Spinal cord (tissue), 10 donors: ENCODE results near the gene MEX3A. TPM values are rescaled to one million over a fixed set of nuclear protein-coding genes. Genes with fewer than 3 reads are reported as not detected.
A peak's percentile ranks its signal among the peaks of the same experiment; 100 is the strongest.

Experiments used
- DNase-seq, 6 donors: peaks; one replicate each; pipeline versions ENCODE4 v3.0.0 to v3.0.0-alpha.2; 2013 to 2015; ENCODE audit warnings: low spot score in 6 of 6, low read depth in 4 of 6
- H3K27ac ChIP-seq: one replicate; pipeline ENCODE4 v1.5.1; 2013; ENCODE audit warnings: low read depth, low read length, control low read depth
- H3K27me3 ChIP-seq: one replicate; pipeline ENCODE4 v1.6.1; 2013; ENCODE audit warnings: low read length; ENCODE audit not compliant: control insufficient read depth, insufficient read depth
- H3K36me3 ChIP-seq: one replicate; pipeline ENCODE4 v1.6.1; 2013; ENCODE audit warnings: low read length; ENCODE audit not compliant: control insufficient read depth, insufficient read depth
- H3K4me1 ChIP-seq: one replicate; pipeline ENCODE4 v1.6.1; 2013; ENCODE audit warnings: low read length; ENCODE audit not compliant: control insufficient read depth, insufficient read depth
- H3K4me3 ChIP-seq: one replicate; pipeline ENCODE4 v1.5.1; 2013; ENCODE audit warnings: low read depth, low read length, control low read depth
- H3K9me3 ChIP-seq: one replicate; pipeline ENCODE4 v1.6.1; 2013; ENCODE audit warnings: low read length; ENCODE audit not compliant: control insufficient read depth, insufficient read depth
- WGBS: methylation state at CpG from one replicate; pipeline ENCODE4 v1.1.5; 2013; ENCODE audit warnings: missing lambda C conversion rate; ENCODE audit not compliant: insufficient coverage; 5-methylcytosine and 5-hydroxymethylcytosine counted together
- polyA plus RNA-seq, 2 donors: library from polyadenylated mRNA; unstranded; fragments of 120-200 nt; gene quantifications; one replicate each; pipeline ENCODE4 v1.2.1, GENCODE V29; 2013; ENCODE audit not compliant: insufficient read length in 2 of 2
- total RNA-seq, 2 donors: library from RNA; depleted of rRNA in 1 of 2; stranded (reverse); fragments of 120-200 nt in 1 of 2; fragments of >200 nt in 1 of 2; gene quantifications; one replicate each; pipeline versions ENCODE4 v1.2.3 to v1.2.4, GENCODE V29; 2013 to 2014
- donor health status: healthy.

MEX3A gene
- total and polyA plus RNA-seq, 4 donors = 5.8 to 39.3 (median 23.7) TPM

DNA sequence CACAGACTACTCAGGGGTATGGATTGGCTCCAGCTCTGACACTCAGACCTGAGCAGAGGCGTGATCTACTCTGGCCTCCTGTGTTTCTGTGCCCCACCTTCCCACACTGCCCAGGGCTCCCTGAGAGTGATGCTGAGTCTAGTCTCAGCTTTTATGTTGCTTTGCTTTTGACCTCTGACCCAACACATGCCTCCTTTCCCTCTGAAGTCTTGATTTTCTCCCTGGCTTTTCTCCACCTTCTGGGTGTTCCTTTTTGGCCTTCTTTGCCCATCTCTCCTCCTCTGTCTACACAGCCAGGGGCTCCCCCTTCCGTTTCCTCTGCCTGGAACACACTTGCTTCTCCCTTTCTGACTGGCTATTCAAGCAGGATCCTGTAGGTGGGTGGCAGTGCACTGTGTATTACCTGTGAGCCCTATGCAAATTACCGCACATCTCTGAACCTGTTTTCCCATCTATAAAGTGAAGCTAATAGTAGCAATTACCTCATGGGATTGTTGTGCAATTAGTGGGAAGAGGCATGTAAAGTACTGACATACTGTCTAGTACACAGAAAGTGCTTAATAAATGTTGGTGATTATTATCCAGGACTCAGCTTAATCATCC lies 13.7 kb upstream of the MEX3A start:
- Histone ChIP-seq H3K4me1 (peaks cover 22% of the 10 kb centered on the region), H3K27ac (peak overlapping the region; percentile 30), H3K9me3 (no peaks in the 10 kb centered on the region), H3K27me3 (no peaks in the 10 kb centered on the region), H3K36me3 (peaks cover 40% of the 10 kb centered on the region), H3K4me3 (no peak overlapping the region)
- 92% methylated on average over 1 of the region's 3 CpGs for WGBS
- DNase-seq = no peak

DNA sequence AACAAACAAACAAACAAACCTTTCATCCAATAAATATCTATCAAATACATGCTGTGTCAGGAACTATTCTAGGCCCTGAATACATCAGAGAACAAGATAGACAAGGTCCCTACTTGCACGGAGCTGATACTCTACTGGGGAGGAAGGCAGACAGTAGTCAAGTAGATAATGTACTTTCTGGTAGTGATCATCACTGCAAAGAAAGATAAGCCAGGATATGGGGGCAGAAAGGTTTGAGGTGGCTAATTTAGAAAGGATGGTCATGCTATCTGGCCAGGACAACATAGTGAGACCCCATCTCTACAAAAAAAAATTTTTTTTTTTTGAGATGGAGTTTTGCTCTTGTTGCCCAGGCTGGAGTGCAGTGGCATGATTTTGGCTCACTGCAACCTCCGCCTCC lies 9.3 kb upstream of the MEX3A start:
- Histone ChIP-seq H3K4me1 (peaks cover 24% of the 10 kb centered on the region), H3K4me3 (no peak overlapping the region), H3K9me3 (no peaks in the 10 kb centered on the region), H3K27me3 (no peaks in the 10 kb centered on the region), H3K36me3 (peaks cover 38% of the 10 kb centered on the region), H3K27ac (no peak overlapping the region)
- WGBS = 100% methylated on average over 1 of the region's 2 CpGs
- no peak for DNase-seq

DNA sequence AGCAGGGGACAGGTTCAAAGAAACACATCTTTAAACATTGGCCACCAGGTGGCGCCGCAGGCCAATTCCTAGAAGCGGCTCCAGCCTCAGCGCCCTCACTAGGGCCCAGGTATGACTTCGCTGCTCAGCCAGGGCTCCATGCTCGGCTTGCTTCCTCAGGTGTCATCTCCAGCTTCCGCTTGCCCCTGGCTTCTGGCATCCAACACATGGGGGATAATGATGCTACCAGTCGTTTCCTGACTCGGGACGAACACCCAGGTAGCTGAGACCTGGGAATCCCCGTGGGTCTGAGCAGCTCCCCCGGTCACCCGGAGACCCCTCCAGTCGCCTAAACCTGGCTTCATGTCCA lies 8.5 kb upstream of the MEX3A start:
- H3K27me3 ChIP-seq = no peaks in the 10 kb centered on the region
- H3K4me1 ChIP-seq = peaks cover 27% of the 10 kb centered on the region
- DNase-seq = peak in 3 of 6 donors; percentile 76 to 95 (median 91)
- no peaks in the 10 kb centered on the region for H3K9me3 ChIP-seq
- 40% methylated on average over 13 of the region's 14 CpGs for WGBS
- no peak overlapping the region for H3K4me3 ChIP-seq
- peaks cover 38% of the 10 kb centered on the region for H3K36me3 ChIP-seq
- no peak overlapping the region for H3K27ac ChIP-seq

DNA sequence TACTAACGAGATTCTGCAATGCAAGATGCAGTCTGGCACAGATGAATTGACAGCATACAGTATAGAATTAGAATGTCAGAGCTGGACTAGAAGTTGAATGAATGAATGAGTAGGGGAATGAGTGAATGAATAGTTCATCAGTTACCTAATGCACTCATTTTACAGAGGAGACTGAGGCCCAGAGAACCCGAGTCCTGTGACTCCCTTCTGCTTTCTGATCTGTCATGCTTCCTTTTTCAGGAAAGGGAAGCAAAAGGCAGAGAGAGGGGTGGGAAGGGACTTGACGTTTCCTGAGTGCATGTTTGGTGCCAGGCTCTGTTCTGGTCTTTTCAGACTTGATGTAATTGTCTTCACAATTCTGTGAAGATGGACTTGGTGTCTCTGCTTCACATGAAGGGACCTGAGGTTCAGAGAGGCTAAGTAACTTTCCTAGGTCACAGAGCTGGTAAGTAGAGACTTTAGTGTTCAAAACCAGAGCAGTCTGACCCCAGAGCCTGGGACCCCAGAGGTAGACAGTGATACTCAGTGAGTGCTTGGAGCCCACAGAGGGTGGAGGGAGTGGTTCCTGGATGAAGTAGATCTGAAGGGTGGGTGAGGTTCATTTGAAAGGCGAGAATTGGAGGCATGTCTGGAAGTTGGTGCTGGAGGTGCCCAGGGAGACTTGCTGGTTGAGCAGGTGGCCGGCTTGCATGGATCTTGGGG lies 8.0 kb upstream of the MEX3A start:
- Histone ChIP-seq H3K36me3 (peaks cover 35% of the 10 kb centered on the region), H3K27me3 (no peaks in the 10 kb centered on the region), H3K27ac (no peak overlapping the region), H3K4me3 (no peak overlapping the region), H3K4me1 (peaks cover 32% of the 10 kb centered on the region), H3K9me3 (no peaks in the 10 kb centered on the region)
- no peak for DNase-seq
- WGBS = 31% methylated on average over 5 of the region's 5 CpGs

- no peaks in the 10 kb centered on the region for H3K9me3 ChIP-seq
- H3K36me3 ChIP-seq = peaks cover 40% of the 10 kb centered on the region
- no peak overlapping the region for H3K27ac ChIP-seq
- no peak overlapping the region for H3K4me3 ChIP-seq
- H3K27me3 ChIP-seq = no peaks in the 10 kb centered on the region
- H3K4me1 ChIP-seq = peaks cover 38% of the 10 kb centered on the region
- 55% methylated on average over 5 of the region's 6 CpGs for WGBS
- DNase-seq = no peak
Measured at GRCh38 chr1:156089704-156090103, 7.4 kb upstream of the MEX3A start.

DNA sequence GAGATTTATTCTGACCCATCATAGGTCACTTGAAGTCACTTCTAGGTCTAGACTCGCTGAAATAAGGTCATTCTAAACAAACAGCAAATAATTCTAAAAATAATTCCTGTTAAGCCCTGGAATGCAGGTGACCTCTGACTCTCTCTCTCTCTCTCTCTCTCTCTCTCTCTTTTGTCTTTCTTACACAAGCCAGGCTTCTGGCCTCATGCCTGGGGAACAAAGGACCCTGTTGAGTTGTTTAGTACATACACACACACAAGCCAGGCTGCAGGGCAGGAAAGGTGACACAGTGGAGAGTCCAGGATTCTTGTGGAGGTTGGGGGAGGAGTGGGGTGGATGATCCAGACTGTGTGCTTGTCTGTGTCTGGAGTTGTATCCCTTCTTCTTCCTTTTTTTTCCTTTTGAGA lies 4.0 kb upstream of the MEX3A start:
- DNase-seq = peak in 1 of 6 donors; percentile 73
- no peak overlapping the region for H3K4me3 ChIP-seq
- H3K4me1 ChIP-seq = peaks cover 58% of the 10 kb centered on the region
- peak overlapping the region; percentile 10 for H3K27ac ChIP-seq
- 0% methylated on average over 1 of the region's 1 CpG for WGBS
- no peaks in the 10 kb centered on the region for H3K27me3 ChIP-seq
- no peaks in the 10 kb centered on the region for H3K9me3 ChIP-seq
- peaks cover 24% of the 10 kb centered on the region for H3K36me3 ChIP-seq

- peaks cover 12% of the 10 kb centered on the region for H3K36me3 ChIP-seq
- H3K4me1 ChIP-seq = peaks cover 68% of the 10 kb centered on the region
- DNase-seq = peak in 1 of 6 donors; percentile 24
- peak overlapping the region; percentile 94 for H3K27ac ChIP-seq
- WGBS = 31% methylated on average over 4 of the region's 7 CpGs
- peak overlapping the region; percentile 93 for H3K4me3 ChIP-seq
- H3K9me3 ChIP-seq = no peaks in the 10 kb centered on the region
- H3K27me3 ChIP-seq = no peaks in the 10 kb centered on the region
Measured at GRCh38 chr1:156083800-156084790, 1.8 kb upstream of the MEX3A start.

- Histone ChIP-seq H3K9me3 (no peaks in the 10 kb centered on the region), H3K36me3 (peaks cover 18% of the 10 kb centered on the region), H3K4me1 (peaks cover 69% of the 10 kb centered on the region), H3K27ac (peak overlapping the region; percentile 94), H3K27me3 (no peaks in the 10 kb centered on the region), H3K4me3 (peak overlapping the region; percentile 93)
- WGBS = no CpG with 5 or more reads among the region's 10 CpGs
- DNase-seq = peak in 2 of 6 donors; percentile 84 to 89
Measured at GRCh38 chr1:156081917-156082308, 352 bp downstream of the MEX3A start.

DNA sequence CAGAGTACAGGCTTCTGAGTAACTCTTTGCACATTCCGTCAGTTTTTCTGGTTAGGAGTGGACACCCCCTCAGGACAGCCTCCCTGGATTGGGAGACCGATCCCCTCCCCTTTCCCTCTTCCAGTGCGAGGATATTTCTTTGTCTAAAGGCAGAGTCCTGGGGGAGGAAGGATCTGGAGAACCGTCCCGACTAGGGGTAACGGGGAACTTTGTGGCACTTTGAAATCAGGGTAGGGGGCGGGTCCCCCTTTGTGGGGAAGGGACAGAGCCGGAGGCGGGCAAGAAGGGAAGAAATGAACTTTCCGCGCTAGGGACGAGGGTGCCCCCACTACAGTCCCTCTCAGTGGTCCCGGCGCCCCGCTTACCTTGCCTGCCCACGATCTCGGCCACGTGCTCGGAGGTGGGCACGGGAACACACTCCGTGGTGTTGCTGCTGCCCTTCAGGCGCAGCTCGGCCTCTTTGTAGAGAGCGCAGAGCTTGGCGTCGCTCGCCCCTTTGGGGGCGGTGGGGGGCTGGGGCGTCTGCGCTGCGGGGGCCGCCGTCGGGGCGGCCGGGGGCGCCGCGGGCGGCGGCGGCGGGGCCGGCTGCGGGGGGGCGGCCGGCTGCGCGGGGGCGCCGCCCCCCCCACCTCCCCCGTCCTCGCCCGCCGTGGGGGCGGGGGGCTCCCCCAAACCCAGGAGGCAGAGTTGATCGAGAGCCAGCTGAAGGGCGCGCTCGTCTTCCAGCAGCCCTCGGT lies 917 bp downstream of the MEX3A start:
- Histone ChIP-seq H3K36me3 (peaks cover 19% of the 10 kb centered on the region), H3K4me1 (peaks cover 69% of the 10 kb centered on the region), H3K9me3 (no peaks in the 10 kb centered on the region), H3K4me3 (peak overlapping the region; percentile 93), H3K27ac (peak overlapping the region; percentile 94), H3K27me3 (no peaks in the 10 kb centered on the region)
- under 1% methylated on average over 17 of the region's 61 CpGs for WGBS
- peak in 2 of 6 donors; percentile 66 to 71 for DNase-seq
